Measurements from ENCODE around the gene ATP8B3.
"Not testable (repeated sequence)": the region's sequence is repeated elsewhere in the genome, so short reads cannot be mapped to it uniquely, and the experiment has no call there.

The ATP8B3 gene

GRCh38 chr19:1763648-1764639 lies 48.1 kb downstream of the ATP8B3 start:
- Histone ChIP-seq H3K4me1 (ENCODE audit: control insufficient read depth, insufficient read depth, low read length) (no peaks in the 10 kb centered on the region), H3K27me3 (ENCODE audit: control insufficient read depth, insufficient read depth, low read length) (peaks cover 70% of the 10 kb centered on the region), H3K27ac (ENCODE audit: low read depth, low read length) (no peak overlapping the region), H3K36me3 (ENCODE audit: control insufficient read depth, insufficient read depth, low read length) (no peaks in the 10 kb centered on the region), H3K4me3 (ENCODE audit: low read length) (no peak overlapping the region), H3K9ac (ENCODE audit: low read length) (no peak overlapping the region)

- Histone ChIP-seq H3K27ac (ENCODE audit: low read depth, low read length) (no peak overlapping the region), H3K36me3 (ENCODE audit: control insufficient read depth, insufficient read depth, low read length) (no peaks in the 10 kb centered on the region), H3K4me3 (ENCODE audit: low read length) (no peak overlapping the region), H3K27me3 (ENCODE audit: control insufficient read depth, insufficient read depth, low read length) (peaks cover 71% of the 10 kb centered on the region), H3K4me1 (ENCODE audit: control insufficient read depth, insufficient read depth, low read length) (no peaks in the 10 kb centered on the region), H3K9ac (ENCODE audit: low read length) (no peak overlapping the region)
Measured at GRCh38 chr19:1762243-1763117, 49.6 kb downstream of the ATP8B3 start.

GRCh38 chr19:1761528-1762242 lies 50.4 kb downstream of the ATP8B3 start:
- H3K27ac ChIP-seq (ENCODE audit: low read depth, low read length), result no peak overlapping the region

GRCh38 chr19:1760786-1761527 lies 51.1 kb downstream of the ATP8B3 start:
- H3K27ac ChIP-seq (ENCODE audit: low read depth, low read length); H3K9ac ChIP-seq (ENCODE audit: low read length); H3K4me1 ChIP-seq (ENCODE audit: control insufficient read depth, insufficient read depth, low read length); H3K36me3 ChIP-seq (ENCODE audit: control insufficient read depth, insufficient read depth, low read length); H3K4me3 ChIP-seq (ENCODE audit: low read length): not testable (repeated sequence)
- H3K27me3 ChIP-seq (ENCODE audit: control insufficient read depth, insufficient read depth, low read length), result peaks cover 69% of the 10 kb centered on the region

More at GRCh38 chr19:1761528-1762242, 50.4 kb downstream of the ATP8B3 start:
- Histone ChIP-seq H3K27me3 (ENCODE audit: control insufficient read depth, insufficient read depth, low read length) (peaks cover 71% of the 10 kb centered on the region), H3K4me3 (ENCODE audit: low read length) (no peak overlapping the region), H3K4me1 (ENCODE audit: control insufficient read depth, insufficient read depth, low read length) (no peaks in the 10 kb centered on the region), H3K36me3 (ENCODE audit: control insufficient read depth, insufficient read depth, low read length) (no peaks in the 10 kb centered on the region), H3K9ac (ENCODE audit: low read length) (no peak overlapping the region)

- H3K27ac ChIP-seq (ENCODE audit: low read depth, low read length), result no peak overlapping the region
- H3K27me3 ChIP-seq (ENCODE audit: control insufficient read depth, insufficient read depth, low read length), result peaks cover 67% of the 10 kb centered on the region
- H3K36me3 ChIP-seq (ENCODE audit: control insufficient read depth, insufficient read depth, low read length), result no peaks in the 10 kb centered on the region
- H3K4me1 ChIP-seq (ENCODE audit: control insufficient read depth, insufficient read depth, low read length), result no peaks in the 10 kb centered on the region
- H3K4me3 ChIP-seq (ENCODE audit: low read length), result no peak overlapping the region
- H3K9ac ChIP-seq (ENCODE audit: low read length), result no peak overlapping the region
Measured at GRCh38 chr19:1760020-1760419, 52.1 kb downstream of the ATP8B3 start.

- no peaks in the 10 kb centered on the region for H3K4me1 ChIP-seq (ENCODE audit: control insufficient read depth, insufficient read depth, low read length)
- peaks cover 65% of the 10 kb centered on the region for H3K27me3 ChIP-seq (ENCODE audit: control insufficient read depth, insufficient read depth, low read length)
- no peak overlapping the region for H3K27ac ChIP-seq (ENCODE audit: low read depth, low read length)
- no peak overlapping the region for H3K9ac ChIP-seq (ENCODE audit: low read length)
- no peaks in the 10 kb centered on the region for H3K36me3 ChIP-seq (ENCODE audit: control insufficient read depth, insufficient read depth, low read length)
- H3K4me3 ChIP-seq (ENCODE audit: low read length), result no peak overlapping the region
Measured at GRCh38 chr19:1758959-1759903, 52.8 kb downstream of the ATP8B3 start.

- Histone ChIP-seq H3K4me1 (ENCODE audit: control insufficient read depth, insufficient read depth, low read length) (no peaks in the 10 kb centered on the region), H3K36me3 (ENCODE audit: control insufficient read depth, insufficient read depth, low read length) (no peaks in the 10 kb centered on the region), H3K4me3 (ENCODE audit: low read length) (no peak overlapping the region), H3K27ac (ENCODE audit: low read depth, low read length) (no peak overlapping the region), H3K27me3 (ENCODE audit: control insufficient read depth, insufficient read depth, low read length) (peaks cover 58% of the 10 kb centered on the region), H3K9ac (ENCODE audit: low read length) (no peak overlapping the region)
Measured at GRCh38 chr19:1758231-1758577, 53.9 kb downstream of the ATP8B3 start.

- Histone ChIP-seq H3K4me1 (ENCODE audit: control insufficient read depth, insufficient read depth, low read length) (no peaks in the 10 kb centered on the region), H3K27ac (ENCODE audit: low read depth, low read length) (no peak overlapping the region), H3K36me3 (ENCODE audit: control insufficient read depth, insufficient read depth, low read length) (no peaks in the 10 kb centered on the region), H3K9ac (ENCODE audit: low read length) (no peak overlapping the region), H3K4me3 (ENCODE audit: low read length) (no peak overlapping the region), H3K27me3 (ENCODE audit: control insufficient read depth, insufficient read depth, low read length) (peaks cover 58% of the 10 kb centered on the region)
Measured at GRCh38 chr19:1757468-1758230, 54.4 kb downstream of the ATP8B3 start.

GRCh38 chr19:1756705-1757465 lies 55.2 kb downstream of the ATP8B3 start:
- H3K4me3 ChIP-seq (ENCODE audit: low read length), result no peak overlapping the region

GRCh38 chr19:1756264-1756663 lies 55.8 kb downstream of the ATP8B3 start:
- Histone ChIP-seq H3K4me3 (ENCODE audit: low read length) (no peak overlapping the region), H3K4me1 (ENCODE audit: control insufficient read depth, insufficient read depth, low read length) (no peaks in the 10 kb centered on the region), H3K27me3 (ENCODE audit: control insufficient read depth, insufficient read depth, low read length) (peaks cover 61% of the 10 kb centered on the region)

More at GRCh38 chr19:1756705-1757465, 55.2 kb downstream of the ATP8B3 start:
- no peaks in the 10 kb centered on the region for H3K36me3 ChIP-seq (ENCODE audit: control insufficient read depth, insufficient read depth, low read length)
- H3K9ac ChIP-seq (ENCODE audit: low read length), result no peak overlapping the region
- H3K27ac ChIP-seq (ENCODE audit: low read depth, low read length), result no peak overlapping the region
- H3K27me3 ChIP-seq (ENCODE audit: control insufficient read depth, insufficient read depth, low read length), result peaks cover 61% of the 10 kb centered on the region
- H3K4me1 ChIP-seq (ENCODE audit: control insufficient read depth, insufficient read depth, low read length), result no peaks in the 10 kb centered on the region

More at GRCh38 chr19:1756264-1756663, 55.8 kb downstream of the ATP8B3 start:
- Histone ChIP-seq H3K9ac (ENCODE audit: low read length) (no peak overlapping the region), H3K27ac (ENCODE audit: low read depth, low read length) (no peak overlapping the region), H3K36me3 (ENCODE audit: control insufficient read depth, insufficient read depth, low read length) (no peaks in the 10 kb centered on the region)
